HEK293T (cell line): ENCODE measurements around the gene SORBS2.
A peak's percentile ranks its signal among the peaks of the same experiment; 100 is the strongest.

Source experiments
- CTCF ChIA-PET: fragments of 350-600 bp; formaldehyde crosslinking; extraction: SDS; loops from one replicate; lab custom pipeline; 2021; ENCODE audit warnings: antibody characterized with exemption, inconsistent platforms; lab: Yijun Ruan, JAX
- POLR2A ChIA-PET: fragments of 350-600 bp; formaldehyde crosslinking; extraction: SDS; loops from one replicate; lab custom pipeline; 2020; ENCODE audit warnings: antibody characterized with exemption, inconsistent platforms; lab: Yijun Ruan, JAX
- DNase-seq: peaks from one replicate; pipeline ENCODE4 v3.0.0; 2012; ENCODE audit warnings: mixed read lengths; ENCODE audit errors: extremely low spot score
- ARNT ChIP-seq: fragments of 450-650 bp; IDR thresholded peaks from 2 replicates; pipeline ENCODE4 v1.6.1; 2017; ENCODE audit warnings: mild to moderate bottlenecking
- BHLHE40 ChIP-seq: fragments of 450-650 bp; IDR thresholded peaks from 2 replicates; pipeline ENCODE4 v1.6.1; 2016; ENCODE audit warnings: mild to moderate bottlenecking, moderate library complexity, borderline replicate concordance
- CTBP1 ChIP-seq: fragments of 450-650 bp; IDR thresholded peaks from 2 replicates; pipeline ENCODE4 v1.6.1; 2016; ENCODE audit warnings: borderline replicate concordance
- ELF4 ChIP-seq: fragments of 450-650 bp; IDR thresholded peaks from 2 replicates; pipeline ENCODE4 v1.6.1; 2017; ENCODE audit warnings: antibody characterized with exemption
- FOXA1 ChIP-seq: fragments of 450-650 bp; IDR thresholded peaks from 2 replicates; pipeline ENCODE4 v1.6.1; 2016; ENCODE audit warnings: mild to moderate bottlenecking
- FOXK2 ChIP-seq: fragments of 450-650 bp; IDR thresholded peaks from 2 replicates; pipeline ENCODE4 v1.6.1; 2016; ENCODE audit warnings: mild to moderate bottlenecking
- FOXM1 ChIP-seq: fragments of 450-650 bp; IDR thresholded peaks from 2 replicates; pipeline ENCODE4 v1.6.1; 2017; ENCODE audit warnings: mild to moderate bottlenecking, borderline replicate concordance
- HDGF ChIP-seq: fragments of 450-650 bp; IDR thresholded peaks from 2 replicates; pipeline ENCODE4 v1.6.1; 2017; ENCODE audit warnings: antibody characterized with exemption, borderline replicate concordance
- L3MBTL2 ChIP-seq: fragments of 450-650 bp; conservative IDR thresholded peaks from 2 replicates; pipeline ENCODE4 v1.6.1; 2016; ENCODE audit warnings: mild to moderate bottlenecking
- LEF1 ChIP-seq: fragments of 450-650 bp; IDR thresholded peaks from 2 replicates; pipeline ENCODE4 v1.6.1; 2017; ENCODE audit warnings: mild to moderate bottlenecking, borderline replicate concordance
- NFRKB ChIP-seq: fragments of 450-650 bp; IDR thresholded peaks from 2 replicates; pipeline ENCODE4 v1.6.1; 2016; ENCODE audit warnings: mild to moderate bottlenecking, moderate library complexity
- SP1 ChIP-seq: fragments of 450-650 bp; IDR thresholded peaks from 2 replicates; pipeline ENCODE4 v1.6.1; 2017
- SUZ12 ChIP-seq: fragments of 450-650 bp; IDR thresholded peaks from 2 replicates; pipeline ENCODE4 v1.6.1; 2016; ENCODE audit warnings: mild to moderate bottlenecking
- TARDBP ChIP-seq: fragments of 450-650 bp; IDR thresholded peaks from 2 replicates; pipeline ENCODE4 v1.6.1; 2016
- ZNF384 ChIP-seq: fragments of 450-650 bp; IDR thresholded peaks from 2 replicates; pipeline ENCODE4 v1.6.1; 2016

The SORBS2 gene

GRCh38 chr4:185597532-185598188 lies 214.3 kb downstream of the SORBS2 start:
- DNase-seq, result peak; percentile 60
- TF ChIP-seq ARNT (no peak), ELF4 (no peak), TARDBP (no peak), LEF1 (no peak), HDGF (no peak), CTBP1 (no peak), FOXA1 (no peak), SP1 (no peak), FOXK2 (no peak), L3MBTL2 (no peak), ZNF384 (no peak)
- CTCF ChIA-PET, result interaction anchor here (0.8 to 2.6 kb wide), 21 partner anchors 10 to 440 kb away, joined by 3 to 21 read pairs (median 4); partner anchors contain the start of genes CCDC110 and PDLIM3
- POLR2A ChIA-PET, result interaction anchor here (1.0 kb wide), 1 partner anchor 173 kb away, joined by 3 read pairs; no protein-coding TSS in a partner anchor

- POLR2A ChIA-PET, result no interaction called here
- DNase-seq, result no peak
- TF ChIP-seq ELF4, result no peak
- no peak for TF ChIP-seq HDGF
- CTCF ChIA-PET, result no interaction called here
Measured at GRCh38 chr4:185592845-185593488, 219.0 kb downstream of the SORBS2 start.

GRCh38 chr4:185592438-185592837 lies 219.6 kb downstream of the SORBS2 start:
- ChIA-PET POLR2A (no interaction called here), CTCF (no interaction called here)
- no peak for DNase-seq
- TF ChIP-seq NFRKB, result no peak
- TF ChIP-seq ELF4, result no peak
- no peak for TF ChIP-seq ARNT
- TF ChIP-seq FOXA1, result no peak
- no peak for TF ChIP-seq CTBP1
- TF ChIP-seq SUZ12, result no peak
- TF ChIP-seq FOXM1, result no peak
- no peak for TF ChIP-seq ZNF384
- TF ChIP-seq TARDBP, result no peak
- no peak for TF ChIP-seq BHLHE40
- no peak for TF ChIP-seq FOXK2

GRCh38 chr4:185591679-185592141 lies 220.3 kb downstream of the SORBS2 start:
- POLR2A ChIA-PET, result no interaction called here
- CTCF ChIA-PET, result no interaction called here
- DNase-seq, result no peak
- TF ChIP-seq SP1 (no peak), TARDBP (no peak), ZNF384 (no peak), FOXA1 (no peak), FOXK2 (no peak), L3MBTL2 (no peak)

GRCh38 chr4:185590982-185591381 lies 221.0 kb downstream of the SORBS2 start:
- TF ChIP-seq BHLHE40, result no peak
- no peak for TF ChIP-seq TARDBP
- TF ChIP-seq HDGF, result no peak
- DNase-seq, result no peak
- ChIA-PET POLR2A (no interaction called here), CTCF (no interaction called here)

GRCh38 chr4:185589067-185589836 lies 222.7 kb downstream of the SORBS2 start:
- POLR2A ChIA-PET, result interaction anchor here (0.6 kb wide), 1 partner anchor 196 kb away, joined by 3 read pairs; no protein-coding TSS in a partner anchor
- CTCF ChIA-PET, result interaction anchor here (4.8 kb wide), 1 partner anchor 8 kb away, joined by 21 read pairs; no protein-coding TSS in a partner anchor
- no peak for DNase-seq
- no peak for TF ChIP-seq BHLHE40
- TF ChIP-seq ELF4, result no peak
- TF ChIP-seq FOXM1, result no peak
- no peak for TF ChIP-seq FOXK2
- TF ChIP-seq L3MBTL2, result no peak
- TF ChIP-seq ARNT, result no peak
- TF ChIP-seq ZNF384, result no peak
- TF ChIP-seq SUZ12, result no peak
- TF ChIP-seq SP1, result no peak

- CTCF ChIA-PET, result interaction anchor here (1.0 to 4.8 kb wide), 2 partner anchors 10 to 434 kb away, joined by 6 to 21 read pairs; no protein-coding TSS in a partner anchor
Measured at GRCh38 chr4:185587427-185588161, 224.4 kb downstream of the SORBS2 start.

More at GRCh38 chr4:185587427-185588161, 224.4 kb downstream of the SORBS2 start:
- POLR2A ChIA-PET, result no interaction called here
- no peak for TF ChIP-seq SP1
- TF ChIP-seq FOXA1, result no peak
- TF ChIP-seq FOXM1, result no peak
- TF ChIP-seq FOXK2, result no peak
- no peak for TF ChIP-seq CTBP1
- TF ChIP-seq NFRKB, result no peak
- no peak for TF ChIP-seq ARNT
- TF ChIP-seq ELF4, result no peak
- no peak for TF ChIP-seq LEF1
- no peak for TF ChIP-seq SUZ12
- no peak for TF ChIP-seq ZNF384
- DNase-seq, result no peak
